ENCODE data around the gene OPN1MW3.

OPN1MW3 gene

DNA sequence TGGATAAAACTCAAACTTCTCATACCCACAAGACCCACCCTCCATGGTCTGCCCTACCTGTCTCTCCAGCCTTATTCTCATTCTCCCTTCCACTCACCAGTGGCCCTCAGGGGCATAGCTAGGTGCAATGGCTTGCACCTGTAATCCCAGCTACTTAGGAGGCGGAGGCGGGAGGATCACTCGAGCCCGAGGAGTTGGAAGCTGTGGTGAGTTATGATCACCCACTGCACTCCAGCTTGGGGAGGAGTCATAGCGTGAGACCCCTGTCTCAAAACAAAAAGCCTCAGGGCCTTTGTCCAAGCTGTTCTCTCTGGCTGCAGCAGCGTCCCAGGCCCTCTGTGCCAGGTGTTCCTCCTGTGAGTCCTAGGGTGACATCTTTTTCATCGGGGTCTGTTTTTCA lies 54.7 kb downstream of the OPN1MW3 start:
- H3K4me3 ChIP-seq (replicated peaks in 1 of 2; ENCODE audit: low read depth in 2 of 2, low read length in 2 of 2) = no peak overlapping the region
- DNase-seq (ENCODE audit: low read depth in 2 of 2) = no peak
- TF ChIP-seq, protein P1, sequence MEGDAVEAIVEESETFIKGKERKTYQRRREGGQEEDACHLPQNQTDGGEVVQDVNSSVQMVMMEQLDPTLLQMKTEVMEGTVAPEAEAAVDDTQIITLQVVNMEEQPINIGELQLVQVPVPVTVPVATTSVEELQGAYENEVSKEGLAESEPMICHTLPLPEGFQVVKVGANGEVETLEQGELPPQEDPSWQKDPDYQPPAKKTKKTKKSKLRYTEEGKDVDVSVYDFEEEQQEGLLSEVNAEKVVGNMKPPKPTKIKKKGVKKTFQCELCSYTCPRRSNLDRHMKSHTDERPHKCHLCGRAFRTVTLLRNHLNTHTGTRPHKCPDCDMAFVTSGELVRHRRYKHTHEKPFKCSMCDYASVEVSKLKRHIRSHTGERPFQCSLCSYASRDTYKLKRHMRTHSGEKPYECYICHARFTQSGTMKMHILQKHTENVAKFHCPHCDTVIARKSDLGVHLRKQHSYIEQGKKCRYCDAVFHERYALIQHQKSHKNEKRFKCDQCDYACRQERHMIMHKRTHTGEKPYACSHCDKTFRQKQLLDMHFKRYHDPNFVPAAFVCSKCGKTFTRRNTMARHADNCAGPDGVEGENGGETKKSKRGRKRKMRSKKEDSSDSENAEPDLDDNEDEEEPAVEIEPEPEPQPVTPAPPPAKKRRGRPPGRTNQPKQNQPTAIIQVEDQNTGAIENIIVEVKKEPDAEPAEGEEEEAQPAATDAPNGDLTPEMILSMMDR (IDR thresholded peaks at IDR 0.05; ENCODE audit: low read depth, low read length) = no peak

DNA sequence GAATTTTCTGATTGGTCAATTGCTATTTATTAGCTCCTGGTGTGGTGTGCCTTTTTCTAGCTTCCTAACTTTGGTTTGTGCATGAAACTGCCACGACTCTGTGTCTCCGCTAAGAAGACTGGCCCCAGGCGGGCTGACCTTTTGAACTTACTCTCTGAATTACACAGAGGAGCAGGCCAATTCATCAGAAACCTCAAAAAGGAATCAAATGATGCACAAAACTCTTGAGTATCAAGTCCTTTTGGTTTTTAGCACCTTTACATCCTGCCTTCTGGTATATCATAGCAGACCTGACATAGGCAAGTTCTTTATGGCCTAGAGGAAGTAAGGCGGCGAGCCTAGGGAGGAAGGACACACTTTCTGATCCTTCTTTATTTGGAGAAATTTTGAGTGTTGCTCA lies 55.8 kb downstream of the OPN1MW3 start:
- no peak for DNase-seq (ENCODE audit: low read depth in 2 of 2)
- TF ChIP-seq, protein P1 (IDR thresholded peaks at IDR 0.05; ENCODE audit: low read depth, low read length) = no peak
- no peak overlapping the region for H3K4me3 ChIP-seq (replicated peaks in 1 of 2; ENCODE audit: low read depth in 2 of 2, low read length in 2 of 2)

DNA sequence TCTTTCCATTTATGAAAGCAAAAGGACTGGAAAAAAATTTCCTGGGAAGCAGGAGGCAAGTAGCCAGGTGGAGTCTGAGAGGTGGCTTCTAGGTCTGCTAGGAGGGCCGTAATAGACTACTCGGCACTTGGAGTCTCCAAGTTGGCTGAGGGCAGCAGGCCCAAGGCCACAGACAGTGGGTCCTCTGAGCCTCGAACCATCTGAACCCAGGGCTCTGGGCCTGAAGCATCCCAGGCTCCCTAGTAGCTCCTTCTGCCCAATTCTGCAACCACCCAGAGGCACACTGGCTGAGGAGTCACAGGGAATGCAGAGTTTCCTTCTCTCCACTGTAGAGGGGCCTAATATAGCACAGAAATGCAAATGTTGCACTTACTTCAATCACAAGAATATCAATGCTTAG lies 58.0 kb downstream of the OPN1MW3 start:
- no peak overlapping the region for H3K4me3 ChIP-seq (replicated peaks in 1 of 2; ENCODE audit: low read depth in 2 of 2, low read length in 2 of 2)
- TF ChIP-seq, protein P1 (IDR thresholded peaks at IDR 0.05; ENCODE audit: low read depth, low read length) = no peak
- DNase-seq (ENCODE audit: low read depth in 2 of 2) = no peak

DNA sequence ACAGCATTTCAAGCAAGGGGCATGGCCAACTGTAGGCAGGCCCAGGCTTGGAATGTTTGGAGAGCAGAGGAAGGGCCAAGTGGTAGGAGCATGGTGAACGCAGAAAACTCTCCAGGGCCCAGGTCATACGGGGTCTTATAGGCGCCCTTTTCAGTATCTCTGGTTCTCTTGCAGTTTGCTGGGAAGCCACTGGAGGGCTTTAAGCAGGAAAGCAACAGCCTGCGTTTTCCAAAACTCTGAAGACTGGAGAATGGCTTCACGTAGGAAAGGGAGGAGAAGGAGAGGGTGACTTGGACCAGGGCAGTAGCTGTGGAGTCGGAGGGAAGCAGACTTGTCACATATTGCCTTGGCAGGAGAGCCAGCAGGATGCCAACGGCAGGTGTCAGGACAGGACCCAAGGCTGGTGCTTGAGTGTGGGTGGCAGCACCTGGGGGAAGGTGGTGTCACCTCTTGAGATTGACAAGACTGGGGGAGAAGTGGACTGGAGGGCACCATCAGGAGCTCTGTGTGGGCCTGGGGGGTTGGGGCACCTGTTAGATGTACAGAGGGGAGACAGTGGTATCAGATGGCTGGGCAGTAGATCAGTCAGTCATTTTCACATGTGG lies 60.1 kb downstream of the OPN1MW3 start:
- peak; percentile 33 to 50 for DNase-seq (ENCODE audit: low read depth in 2 of 2)
- no peak overlapping the region for H3K4me3 ChIP-seq (replicated peaks in 1 of 2; ENCODE audit: low read depth in 2 of 2, low read length in 2 of 2)

DNA sequence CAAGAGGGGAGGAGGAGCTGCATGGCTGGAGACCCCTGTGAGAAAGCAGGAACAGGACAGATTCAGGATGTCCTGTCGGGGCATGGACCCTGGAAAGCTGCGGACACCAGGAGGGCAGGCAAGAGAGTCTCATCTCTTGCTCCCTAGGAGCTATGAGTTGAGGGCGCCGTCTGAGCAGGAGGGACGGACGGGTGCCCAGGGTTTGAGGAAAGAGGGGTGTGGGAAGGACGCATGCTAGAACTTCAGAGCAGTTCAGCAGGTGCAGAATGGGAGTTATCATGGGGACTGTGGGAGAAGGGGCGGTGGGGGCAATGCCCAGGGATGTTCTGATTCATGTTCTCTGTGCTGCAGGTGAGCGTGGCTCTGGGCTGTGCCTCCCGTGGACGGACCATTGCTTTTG lies 63.0 kb downstream of the OPN1MW3 start:
- DNase-seq (ENCODE audit: low read depth in 2 of 2) = no peak
- TF ChIP-seq, protein P1 (IDR thresholded peaks at IDR 0.05; ENCODE audit: low read depth, low read length) = no peak

More for the DNA sequence above, 60.1 kb downstream of the OPN1MW3 start:
- TF ChIP-seq, protein P1 (IDR thresholded peaks at IDR 0.05; ENCODE audit: low read depth, low read length) = peak; percentile 47

More for the DNA sequence above, 63.0 kb downstream of the OPN1MW3 start:
- H3K4me3 ChIP-seq (replicated peaks in 1 of 2; ENCODE audit: low read depth in 2 of 2, low read length in 2 of 2) = no peak overlapping the region

Data from cardiac fibroblast (primary cell).